Karpas-422 (cell line): ENCODE results near the gene SPEM3. TPM values are rescaled to one million over a fixed set of nuclear protein-coding genes. Genes with fewer than 3 reads are reported as not detected.
A peak's percentile ranks its signal among the peaks of the same experiment; 100 is the strongest.

Source experiments
- DNase-seq: peaks from one replicate; pipeline ENCODE4 v3.0.0-alpha.2; 2015
- H2AFZ ChIP-seq: fragments of 200-600 bp; sonication (generic); 2 replicates; pipeline ENCODE4 v1.6.1; 2014; ENCODE audit warnings: antibody characterized with exemption, low read length, mixed read lengths
- H3K27ac ChIP-seq: fragments of 200-600 bp; sonication (generic); 2 replicates; pipeline ENCODE4 v1.5.1; 2014; ENCODE audit warnings: mild to moderate bottlenecking, low read length, moderate library complexity
- H3K27me3 ChIP-seq: fragments of 200-600 bp; sonication (generic); 2 replicates; pipeline ENCODE4 v1.6.1; 2014; ENCODE audit warnings: low read length, mixed read lengths
- H3K36me3 ChIP-seq: fragments of 200-600 bp; sonication (generic); 2 replicates; pipeline ENCODE4 v1.6.1; 2014; ENCODE audit warnings: low read length, mixed read lengths; ENCODE audit not compliant: insufficient read depth
- H3K4me1 ChIP-seq: fragments of 200-600 bp; sonication (generic); 2 replicates; pipeline ENCODE4 v1.6.1; 2014; ENCODE audit warnings: mild to moderate bottlenecking, low read length, mixed read lengths
- H3K4me2 ChIP-seq: fragments of 200-600 bp; sonication (generic); 2 replicates; pipeline ENCODE4 v1.6.1; 2014; ENCODE audit warnings: low read length, low read depth, mild to moderate bottlenecking; ENCODE audit not compliant: poor library complexity, severe bottlenecking
- H3K4me3 ChIP-seq: fragments of 200-600 bp; sonication (generic); 2 replicates; pipeline ENCODE4 v1.5.1; 2014; ENCODE audit warnings: mild to moderate bottlenecking, antibody characterized with exemption, low read length, mixed read lengths
- H3K79me2 ChIP-seq: fragments of 200-600 bp; sonication (generic); 2 replicates; pipeline ENCODE4 v1.6.1; 2014; ENCODE audit warnings: mild to moderate bottlenecking, low read length, mixed read lengths
- H3K9ac ChIP-seq: fragments of 200-600 bp; sonication (generic); 2 replicates; pipeline ENCODE4 v1.6.0; 2014; ENCODE audit warnings: low read length
- H3K9me2 ChIP-seq: fragments of 200-600 bp; sonication (generic), shearing (Covaris generic); replicated peaks from 2 replicates; pipeline ENCODE4 v1.6.0; 2014; ENCODE audit warnings: mild to moderate bottlenecking, low read length, moderate library complexity; ENCODE audit not compliant: insufficient read depth
- H3K9me3 ChIP-seq: fragments of 300-700, 200-600 bp; sonication (generic); 2 replicates; pipeline ENCODE4 v1.6.1; 2014; ENCODE audit warnings: low read length, mixed read lengths
- H4K20me1 ChIP-seq: fragments of 200-600 bp; sonication (generic); 2 replicates; pipeline ENCODE4 v1.6.1; 2014; ENCODE audit warnings: mild to moderate bottlenecking, antibody characterized with exemption, low read length, low read depth; ENCODE audit not compliant: insufficient read depth
- total RNA-seq: library from RNA; depleted of rRNA; stranded (reverse); fragments of >200 nt; shearing (Covaris generic); gene quantifications from 2 replicates; pipeline ENCODE4 v1.2.3, GENCODE V29; 2014; ENCODE audit warnings: low replicate concordance

Gene SPEM3
- total RNA-seq, 1 experiment from 2014 or later: not detected

DNA sequence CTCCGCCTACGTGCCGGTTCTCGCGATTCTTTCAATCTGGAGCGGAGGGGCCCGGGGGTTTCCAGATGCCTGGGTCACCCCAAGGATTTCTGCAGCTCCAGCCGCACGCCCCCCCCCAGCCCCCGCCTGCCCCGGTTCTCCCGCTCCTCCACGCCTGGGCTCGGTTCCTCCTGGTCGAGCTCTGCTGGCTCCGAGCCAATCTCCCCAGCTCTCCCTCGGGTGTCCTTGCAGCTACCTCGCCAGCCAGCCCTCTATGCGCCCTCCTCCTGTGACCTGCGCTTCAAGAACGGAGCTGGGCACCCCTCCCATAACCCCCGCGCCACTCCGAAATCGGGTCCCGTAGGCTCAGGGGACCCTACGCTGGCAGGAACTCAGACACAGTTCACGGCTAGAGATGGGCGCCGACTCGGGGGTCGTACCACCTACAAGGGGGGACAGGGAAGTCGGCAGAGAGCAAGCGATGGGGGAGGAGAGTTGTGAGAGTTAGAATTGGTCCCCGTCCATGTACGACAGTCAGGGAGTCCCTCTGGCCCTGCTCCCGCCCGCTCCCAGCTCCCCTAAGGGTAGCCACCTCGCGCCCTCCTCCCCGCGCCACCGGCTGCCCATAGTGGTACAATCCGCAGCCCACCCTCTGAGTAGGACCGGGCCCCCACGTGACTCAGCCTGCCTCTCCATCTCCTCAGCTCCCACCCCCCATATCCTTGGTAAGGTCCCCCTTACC, 11.6 kb downstream of the SPEM3 start:
- Histone ChIP-seq H3K9ac (no peak overlapping the region), H3K9me3 (no peaks in the 10 kb centered on the region), H3K27ac (no peak overlapping the region), H4K20me1 (peaks cover 9% of the 10 kb centered on the region; the same call in 1 of the 2 replicates), H2AFZ (no peak overlapping the region), H3K27me3 (no peaks in the 10 kb centered on the region), H3K79me2 (0 out of 2 replicates have a peak, but pooled peaks cover 4% of the 10 kb centered on the region), H3K4me3 (no peak overlapping the region), H3K36me3 (no peaks in the 10 kb centered on the region), H3K9me2 (no peaks in the 10 kb centered on the region), H3K4me2 (peak overlapping the region; percentile 10), H3K4me1 (peaks cover 31% of the 10 kb centered on the region)
- peak; percentile 68 for DNase-seq

DNA sequence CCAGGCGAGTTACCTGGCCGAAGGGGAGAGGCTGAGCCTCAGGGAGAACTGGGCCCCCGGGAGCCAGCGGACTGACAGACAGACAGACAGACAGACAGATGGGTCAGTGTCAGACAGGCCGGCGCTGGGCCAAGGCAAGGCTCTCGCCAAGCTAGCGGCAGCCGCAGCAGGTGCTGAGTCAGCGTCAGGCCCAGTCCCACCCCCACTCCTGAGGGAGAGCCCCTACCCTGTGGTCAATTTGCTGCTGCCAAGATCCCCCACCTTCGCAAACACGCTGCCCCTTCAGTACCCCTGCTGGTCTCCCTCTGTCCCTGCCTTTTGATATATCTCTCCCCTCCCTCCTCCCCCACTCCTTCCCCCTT, 12.2 kb downstream of the SPEM3 start:
- Histone ChIP-seq H3K4me2 (no peak overlapping the region), H3K27ac (no peak overlapping the region), H3K4me1 (peaks cover 35% of the 10 kb centered on the region), H4K20me1 (peaks cover 9% of the 10 kb centered on the region; the same call in 1 of the 2 replicates), H3K36me3 (no peaks in the 10 kb centered on the region), H3K27me3 (no peaks in the 10 kb centered on the region), H3K9ac (no peak overlapping the region), H3K9me3 (no peaks in the 10 kb centered on the region), H3K4me3 (no peak overlapping the region), H3K79me2 (0 out of 2 replicates have a peak, but pooled peaks cover 4% of the 10 kb centered on the region), H3K9me2 (no peaks in the 10 kb centered on the region), H2AFZ (no peak overlapping the region)
- no peak for DNase-seq

GRCh38 chr17:7441266-7441665, 12.6 kb downstream of the SPEM3 start:
- Histone ChIP-seq H2AFZ (no peak overlapping the region), H3K9ac (no peak overlapping the region), H3K4me2 (no peak overlapping the region), H3K36me3 (no peaks in the 10 kb centered on the region), H3K27ac (no peak overlapping the region), H3K27me3 (no peaks in the 10 kb centered on the region), H4K20me1 (peaks cover 9% of the 10 kb centered on the region; the same call in 1 of the 2 replicates), H3K79me2 (0 out of 2 replicates have a peak, but pooled peaks cover 1% of the 10 kb centered on the region), H3K4me1 (peaks cover 32% of the 10 kb centered on the region), H3K9me3 (no peaks in the 10 kb centered on the region), H3K4me3 (no peak overlapping the region), H3K9me2 (no peaks in the 10 kb centered on the region)
- DNase-seq: no peak

GRCh38 chr17:7442142-7442541, 13.5 kb downstream of the SPEM3 start:
- DNase-seq: no peak
- Histone ChIP-seq H3K4me3 (no peak overlapping the region), H3K79me2 (no peaks in the 10 kb centered on the region), H2AFZ (no peak overlapping the region), H3K9me3 (no peaks in the 10 kb centered on the region), H3K27me3 (no peaks in the 10 kb centered on the region), H3K4me1 (peaks cover 25% of the 10 kb centered on the region), H3K9ac (no peak overlapping the region), H3K27ac (no peak overlapping the region), H3K9me2 (no peaks in the 10 kb centered on the region), H3K36me3 (no peaks in the 10 kb centered on the region), H3K4me2 (no peak overlapping the region), H4K20me1 (peaks cover 9% of the 10 kb centered on the region; the same call in 1 of the 2 replicates)

DNA sequence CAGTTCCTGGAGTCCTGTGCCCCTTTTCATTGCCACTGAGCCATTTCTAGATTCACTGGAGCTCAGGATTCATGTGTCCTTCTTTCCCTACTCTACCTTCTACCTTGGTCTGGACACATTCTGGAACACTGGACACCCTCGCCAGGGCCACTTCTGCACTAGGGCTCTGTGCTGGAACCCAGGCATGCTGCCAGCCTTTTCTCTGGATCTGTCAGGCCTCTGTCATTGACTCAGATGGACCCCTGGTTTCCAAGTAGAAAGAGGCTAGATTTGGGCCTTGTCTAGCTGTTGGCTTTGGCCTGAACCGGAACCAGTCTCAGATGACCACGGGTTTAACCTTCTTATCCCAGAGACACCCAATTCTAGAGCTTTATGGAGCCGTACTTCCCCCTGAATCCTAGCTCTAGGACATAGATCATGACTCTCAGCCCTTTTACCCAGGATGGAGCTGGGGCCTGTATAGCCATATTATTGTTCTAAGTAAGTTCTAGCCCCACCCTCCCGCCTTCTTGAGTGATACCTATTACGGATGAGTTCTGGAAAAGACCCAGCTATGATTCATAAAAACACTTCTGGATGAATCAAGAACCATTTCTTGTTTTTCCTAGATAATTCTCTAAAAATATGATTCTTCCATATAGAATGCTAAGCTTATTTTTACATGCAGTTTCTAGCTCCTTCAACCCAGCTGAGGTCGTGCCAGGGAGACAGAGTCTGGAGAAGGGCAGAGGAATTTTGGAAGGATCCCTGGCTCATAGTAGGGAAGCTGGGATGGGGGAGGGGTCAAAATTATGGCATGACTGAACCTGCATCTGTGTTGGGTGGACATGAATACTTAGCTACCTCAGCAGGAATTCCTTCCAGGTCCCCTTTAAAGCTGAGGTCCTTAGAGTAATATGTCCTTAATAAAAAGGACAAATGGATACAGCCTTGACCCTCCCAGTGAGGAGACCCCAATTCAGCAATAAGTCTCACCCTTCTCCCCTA, 15.1 kb downstream of the SPEM3 start:
- no peak overlapping the region for H3K9ac ChIP-seq
- H3K27ac ChIP-seq: no peak overlapping the region
- DNase-seq: no peak
- no peaks in the 10 kb centered on the region for H3K9me3 ChIP-seq
- H3K4me3 ChIP-seq: no peak overlapping the region
- no peaks in the 10 kb centered on the region for H3K9me2 ChIP-seq
- no peaks in the 10 kb centered on the region for H3K36me3 ChIP-seq
- no peaks in the 10 kb centered on the region for H3K27me3 ChIP-seq
- H3K79me2 ChIP-seq: no peaks in the 10 kb centered on the region
- no peak overlapping the region for H3K4me2 ChIP-seq
- H2AFZ ChIP-seq: no peak overlapping the region
- no peaks in the 10 kb centered on the region for H4K20me1 ChIP-seq
- H3K4me1 ChIP-seq: peaks cover 22% of the 10 kb centered on the region

GRCh38 chr17:7444682-7445618, 16.3 kb downstream of the SPEM3 start, which contains the start of gene CHRNB1:
Gene CHRNB1 (plus strand): TSS chr17:7445061. CDS start chr17:7445128, 67 bp downstream.
- H3K79me2 ChIP-seq: no peaks in the 10 kb centered on the region
- no peaks in the 10 kb centered on the region for H3K9me2 ChIP-seq
- peak within 1 kb of the TSS; percentile 60 for H3K4me3 ChIP-seq
- H3K4me1 ChIP-seq: peaks cover 20% of the 10 kb centered on the region
- no peaks in the 10 kb centered on the region for H3K27me3 ChIP-seq
- peak within 1 kb of the TSS; percentile 69 for H3K4me2 ChIP-seq
- H3K9ac ChIP-seq: peak within 1 kb of the TSS; percentile 49
- no peaks in the 10 kb centered on the region for H3K36me3 ChIP-seq
- no peak within 1 kb of the TSS for H3K27ac ChIP-seq
- H3K9me3 ChIP-seq: no peaks in the 10 kb centered on the region
- H4K20me1 ChIP-seq: no peaks in the 10 kb centered on the region
- peak within 1 kb of the TSS; percentile 71; the same call in 1 of the 2 replicates for H2AFZ ChIP-seq
- DNase-seq: no peak

DNA sequence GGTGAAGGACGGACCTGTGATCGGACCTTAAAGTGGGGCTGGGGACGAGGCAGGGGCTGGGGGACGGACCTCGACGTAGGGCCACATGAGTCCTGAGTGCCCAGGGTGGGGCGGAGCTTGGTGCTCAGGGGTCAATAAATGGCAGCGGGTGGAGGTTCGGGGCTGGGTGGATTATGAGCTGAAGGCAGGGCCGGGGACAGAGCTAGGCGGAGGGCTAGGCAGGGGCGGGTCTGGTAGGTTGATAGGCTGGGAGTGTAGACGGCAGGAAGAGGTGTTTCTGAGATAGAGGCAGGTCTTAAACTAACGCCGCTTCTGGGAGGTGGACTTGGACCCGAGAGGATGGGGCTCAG, 16.9 kb downstream of the SPEM3 start:
- DNase-seq: no peak
- Histone ChIP-seq H2AFZ (peak overlapping the region; percentile 71; the same call in 1 of the 2 replicates), H3K79me2 (no peaks in the 10 kb centered on the region), H3K9me3 (no peaks in the 10 kb centered on the region), H4K20me1 (no peaks in the 10 kb centered on the region), H3K9me2 (no peaks in the 10 kb centered on the region), H3K4me3 (peak overlapping the region; percentile 60), H3K4me2 (peak overlapping the region; percentile 69), H3K27ac (no peak overlapping the region), H3K36me3 (no peaks in the 10 kb centered on the region), H3K4me1 (peaks cover 14% of the 10 kb centered on the region), H3K9ac (peak overlapping the region; percentile 49), H3K27me3 (no peaks in the 10 kb centered on the region)
